GM21619 (cell line): ENCODE data around the gene TMEM120B.
"Not testable (repeated sequence)": the region's sequence is repeated elsewhere in the genome, so short reads cannot be mapped to it uniquely, and the experiment has no call there.

Experiments used
- ATAC-seq: cut with Tn5 transposase; IDR thresholded peaks from one replicate; pipeline ENCODE4 v1.9.1; 2021; ENCODE audit not compliant: unreplicated experiment

The TMEM120B gene

DNA sequence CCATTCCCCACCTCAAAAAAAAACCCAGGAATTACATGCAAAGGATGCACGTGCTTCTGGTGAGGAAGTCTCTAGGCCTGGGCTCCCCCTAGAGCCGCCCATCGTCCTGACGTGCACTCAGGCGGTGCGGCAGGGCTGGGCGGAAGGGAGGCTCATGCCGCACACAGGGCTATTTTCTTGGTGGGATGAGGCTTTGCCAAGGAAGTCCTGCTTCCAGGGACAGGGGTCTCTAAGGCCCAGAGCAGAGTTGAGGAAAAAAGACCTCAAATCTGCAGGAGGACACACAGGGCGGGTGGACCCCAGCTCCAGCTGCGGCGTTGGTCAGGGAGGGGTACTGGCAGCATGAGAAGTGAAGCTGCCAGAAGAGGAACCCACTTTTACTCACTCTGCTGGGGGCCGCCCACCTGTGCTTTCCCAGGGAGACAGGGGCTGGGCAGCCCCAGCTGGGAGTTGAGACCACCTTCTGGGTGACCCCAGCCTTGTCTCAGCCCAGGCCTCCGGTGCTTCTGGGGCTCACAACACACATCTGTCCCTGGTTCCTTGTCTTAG is 76.8 kb downstream of the TMEM120B start:
- ATAC-seq = no peak

GRCh38 chr12:121789800-121790728 is 77.5 kb downstream of the TMEM120B start:
- peak; percentile 35 for ATAC-seq

- ATAC-seq = not testable (repeated sequence)
Observed at GRCh38 chr12:121790785-121791184, 78.2 kb downstream of the TMEM120B start.

GRCh38 chr12:121791671-121792551 is 79.4 kb downstream of the TMEM120B start:
- ATAC-seq = no peak

- ATAC-seq = no peak
Observed at GRCh38 chr12:121792607-121793439, 80.3 kb downstream of the TMEM120B start.

DNA sequence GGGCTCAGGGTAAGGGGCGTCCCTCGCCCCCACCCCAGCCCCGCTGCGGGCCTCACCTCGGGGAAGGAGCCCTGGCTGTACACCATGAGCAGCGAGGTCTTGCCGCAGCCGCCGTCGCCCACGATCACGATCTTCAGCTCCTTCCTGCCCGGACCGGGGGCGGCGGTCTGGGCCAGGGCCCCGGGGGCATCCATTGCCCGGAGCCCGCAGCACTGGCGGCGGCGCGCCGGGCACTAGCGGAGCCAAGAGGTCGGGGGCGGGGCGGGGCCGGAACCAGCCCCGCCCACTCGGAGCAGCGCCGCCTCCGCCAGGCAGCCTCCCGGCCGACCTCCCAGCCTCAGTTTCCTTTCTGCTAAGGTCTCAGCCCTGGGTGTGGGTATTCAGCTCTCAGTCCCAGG is 80.9 kb downstream of the TMEM120B start, which contains the start of gene RHOF:
TSS of gene RHOF (minus strand) at position 249 of the 398 bp plus-strand sequence. CDS start at position 194, 55 bp downstream.
- peak; percentile 19 for ATAC-seq

GRCh38 chr12:121793838-121794533 is 81.4 kb downstream of the TMEM120B start:
- peak; percentile 41 for ATAC-seq

GRCh38 chr12:121794534-121795033 is 82.0 kb downstream of the TMEM120B start:
- no peak for ATAC-seq

- peak; percentile 17 for ATAC-seq
Observed at GRCh38 chr12:121795034-121795968, 82.7 kb downstream of the TMEM120B start.

- no peak for ATAC-seq
Observed at GRCh38 chr12:121796855-121797751, 84.6 kb downstream of the TMEM120B start.

DNA sequence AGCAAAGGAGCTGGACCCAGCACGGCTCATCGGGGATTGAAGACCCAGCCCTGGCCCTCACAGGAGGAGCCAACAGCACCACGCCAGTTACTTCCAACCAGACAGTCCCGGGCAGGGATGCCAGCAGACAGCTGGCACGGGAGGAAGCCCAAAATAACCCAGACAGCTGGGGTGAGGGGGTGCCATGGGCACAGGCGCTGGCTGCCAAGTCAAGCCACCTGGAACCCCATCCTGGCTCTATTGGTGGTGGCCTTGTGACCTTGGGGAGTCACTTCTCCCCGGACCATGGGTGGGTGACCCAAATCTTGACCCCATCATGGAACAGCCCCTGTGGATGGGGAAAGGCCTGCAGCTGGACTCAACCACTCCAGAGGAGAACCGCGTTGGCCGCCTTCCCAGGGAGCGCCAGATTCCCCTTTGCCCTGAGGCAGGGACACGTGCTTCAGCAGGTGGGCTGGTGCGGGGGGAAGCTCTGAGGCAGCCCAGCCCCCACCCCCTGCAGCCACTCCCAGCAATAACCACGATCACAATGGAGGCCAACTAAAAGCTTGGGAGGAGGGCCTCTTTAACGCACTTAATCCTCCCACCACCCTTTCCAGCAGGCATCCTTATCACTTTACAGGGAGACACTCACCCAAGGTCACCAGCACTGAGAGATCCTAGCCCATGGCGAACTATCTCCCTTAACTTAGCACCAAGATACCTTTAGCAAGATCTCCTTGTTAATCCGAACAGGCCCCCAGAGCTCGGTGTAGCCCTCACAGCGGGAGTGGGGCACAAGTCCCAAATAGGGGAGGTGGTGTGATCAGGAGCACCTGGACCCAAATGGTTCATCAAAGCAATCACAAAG is 85.6 kb downstream of the TMEM120B start:
- no peak for ATAC-seq

- ATAC-seq = no peak
Observed at GRCh38 chr12:121798787-121799155, 86.2 kb downstream of the TMEM120B start.

DNA sequence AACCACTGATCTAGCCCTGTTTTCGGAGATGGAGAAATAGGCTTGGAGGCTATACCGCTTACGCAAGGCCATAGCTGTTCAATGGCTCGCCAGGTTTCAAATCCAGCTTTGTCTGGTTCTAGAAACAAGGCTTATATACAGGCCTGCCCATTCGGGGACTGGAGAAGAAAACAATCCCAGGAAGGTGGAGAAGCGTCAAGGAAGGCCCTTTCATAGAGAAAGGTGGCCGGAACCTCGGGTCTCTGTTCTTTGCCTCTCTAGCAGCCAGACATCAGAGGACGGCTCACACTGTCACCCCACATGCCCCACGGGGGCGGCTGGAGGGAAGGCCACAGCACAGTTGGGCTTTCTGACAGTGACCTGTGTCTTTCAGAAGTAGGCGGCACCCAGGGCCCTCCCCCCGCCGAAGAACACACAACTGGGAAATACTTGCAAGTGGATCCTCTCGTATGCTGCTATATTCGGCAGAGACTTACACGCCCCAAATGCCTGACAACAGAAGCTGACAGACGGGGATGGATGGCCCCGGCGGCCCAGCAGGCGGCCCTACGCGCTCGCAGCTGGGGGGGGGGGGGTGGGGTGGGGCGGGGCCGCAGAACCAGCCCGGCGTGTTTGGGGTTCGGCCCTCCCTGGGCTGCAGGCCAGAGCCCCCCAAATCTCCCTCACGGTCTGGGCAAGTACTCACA is 86.7 kb downstream of the TMEM120B start:
- no peak for ATAC-seq

DNA sequence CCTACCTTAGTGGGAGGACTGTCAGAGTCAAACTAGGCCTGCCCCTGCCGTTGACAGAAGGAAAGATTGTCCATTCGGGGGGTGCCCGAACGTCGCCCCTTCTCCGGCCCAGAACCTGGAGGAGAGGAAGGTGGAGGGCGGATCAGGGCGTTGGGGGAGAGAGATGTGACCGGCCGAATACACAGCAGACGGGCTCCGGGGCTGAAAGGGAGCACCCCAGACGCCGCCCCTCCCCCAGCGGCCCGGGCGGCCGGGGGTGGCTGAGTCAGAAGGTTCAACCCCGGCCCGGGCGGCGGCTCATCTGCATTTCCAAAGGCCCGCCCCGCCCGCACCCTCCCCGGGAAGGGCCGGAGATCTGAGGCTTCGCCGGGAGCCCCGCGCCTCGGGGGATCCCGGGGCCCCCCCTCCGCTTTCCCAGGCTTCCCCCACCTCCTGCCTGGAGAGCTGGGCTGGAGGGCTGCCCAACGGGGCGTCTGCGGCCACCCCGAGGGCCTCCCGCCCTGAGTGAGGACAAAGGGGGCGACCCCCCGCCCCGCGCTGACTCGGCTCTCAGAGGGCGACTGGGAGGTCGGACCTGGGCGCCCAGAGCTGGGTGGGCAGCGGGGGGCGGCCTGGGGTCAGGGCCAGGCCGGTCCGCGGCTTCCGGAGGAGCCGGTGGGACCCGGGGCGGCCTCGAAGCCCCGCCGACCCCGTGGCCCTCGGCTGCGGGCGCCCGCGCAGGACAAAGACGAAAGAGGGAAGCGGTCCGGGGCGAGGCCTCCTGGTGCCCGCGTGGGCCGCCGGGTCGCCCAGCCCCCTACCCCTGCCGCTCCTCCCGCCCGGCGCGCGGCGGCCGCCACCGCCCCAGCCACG is 87.5 kb downstream of the TMEM120B start:
- peak; percentile 26 for ATAC-seq
